ENCODE data around the gene C19orf53.

The C19orf53 gene

DNA sequence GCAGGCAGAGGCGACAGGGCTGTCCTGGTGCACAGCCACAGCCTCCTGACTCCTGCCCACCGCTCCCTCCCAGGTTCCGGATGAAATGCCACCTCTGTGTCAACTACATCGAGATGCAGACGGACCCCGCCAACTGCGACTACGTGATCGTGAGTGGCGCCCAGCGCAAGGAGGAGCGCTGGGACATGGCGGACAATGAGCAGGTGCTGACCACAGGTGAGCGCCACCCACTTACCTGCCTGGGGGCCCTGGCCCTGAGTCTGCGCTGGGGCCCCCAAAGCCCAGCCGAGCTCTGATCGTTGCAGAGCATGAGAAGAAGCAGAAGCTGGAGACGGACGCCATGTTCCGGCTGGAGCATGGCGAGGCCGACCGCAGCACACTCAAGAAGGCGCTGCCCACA, 15.5 kb upstream of the C19orf53 start:
- no peak overlapping the region for H3K27ac ChIP-seq
- TF ChIP-seq, protein P1, sequence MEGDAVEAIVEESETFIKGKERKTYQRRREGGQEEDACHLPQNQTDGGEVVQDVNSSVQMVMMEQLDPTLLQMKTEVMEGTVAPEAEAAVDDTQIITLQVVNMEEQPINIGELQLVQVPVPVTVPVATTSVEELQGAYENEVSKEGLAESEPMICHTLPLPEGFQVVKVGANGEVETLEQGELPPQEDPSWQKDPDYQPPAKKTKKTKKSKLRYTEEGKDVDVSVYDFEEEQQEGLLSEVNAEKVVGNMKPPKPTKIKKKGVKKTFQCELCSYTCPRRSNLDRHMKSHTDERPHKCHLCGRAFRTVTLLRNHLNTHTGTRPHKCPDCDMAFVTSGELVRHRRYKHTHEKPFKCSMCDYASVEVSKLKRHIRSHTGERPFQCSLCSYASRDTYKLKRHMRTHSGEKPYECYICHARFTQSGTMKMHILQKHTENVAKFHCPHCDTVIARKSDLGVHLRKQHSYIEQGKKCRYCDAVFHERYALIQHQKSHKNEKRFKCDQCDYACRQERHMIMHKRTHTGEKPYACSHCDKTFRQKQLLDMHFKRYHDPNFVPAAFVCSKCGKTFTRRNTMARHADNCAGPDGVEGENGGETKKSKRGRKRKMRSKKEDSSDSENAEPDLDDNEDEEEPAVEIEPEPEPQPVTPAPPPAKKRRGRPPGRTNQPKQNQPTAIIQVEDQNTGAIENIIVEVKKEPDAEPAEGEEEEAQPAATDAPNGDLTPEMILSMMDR (conservative IDR thresholded peaks at IDR 0.05; ENCODE audit: low read depth): no peak
- ChIA-PET CTCF (no interaction called here), POLR2A (ENCODE audit: low non-redundant PET) (no interaction called here)
- DNase-seq (ENCODE audit: low spot score): no peak

DNA sequence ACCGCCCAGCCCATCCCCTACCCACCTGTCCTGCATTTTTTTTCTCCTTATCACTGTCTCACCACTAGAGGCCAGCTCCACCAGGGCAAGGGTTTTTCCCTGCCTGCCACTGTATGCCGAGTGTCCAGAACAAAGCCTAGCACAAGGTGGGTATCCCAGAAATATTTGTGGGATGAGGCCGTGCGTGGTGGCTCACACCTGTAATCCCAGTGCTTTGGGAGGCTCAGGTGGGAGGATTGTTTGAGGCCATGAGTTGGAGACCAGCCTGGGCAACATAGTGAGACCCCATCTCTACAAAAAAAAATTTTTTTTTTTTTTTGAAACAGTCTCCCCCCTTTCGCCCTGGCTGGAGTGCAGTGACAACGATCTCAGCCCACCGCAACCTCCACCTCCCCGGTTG, 12.8 kb upstream of the C19orf53 start:
- POLR2A ChIA-PET (ENCODE audit: low non-redundant PET): no interaction called here
- TF ChIP-seq, protein P1 (conservative IDR thresholded peaks at IDR 0.05; ENCODE audit: low read depth): no peak
- peak overlapping the region; percentile 80 for H3K27ac ChIP-seq
- DNase-seq (ENCODE audit: low spot score): no peak
- CTCF ChIA-PET: interaction anchor here (0.6 kb wide), 1 partner anchor 173 kb away, joined by 3 read pairs; no protein-coding TSS in a partner anchor

DNA sequence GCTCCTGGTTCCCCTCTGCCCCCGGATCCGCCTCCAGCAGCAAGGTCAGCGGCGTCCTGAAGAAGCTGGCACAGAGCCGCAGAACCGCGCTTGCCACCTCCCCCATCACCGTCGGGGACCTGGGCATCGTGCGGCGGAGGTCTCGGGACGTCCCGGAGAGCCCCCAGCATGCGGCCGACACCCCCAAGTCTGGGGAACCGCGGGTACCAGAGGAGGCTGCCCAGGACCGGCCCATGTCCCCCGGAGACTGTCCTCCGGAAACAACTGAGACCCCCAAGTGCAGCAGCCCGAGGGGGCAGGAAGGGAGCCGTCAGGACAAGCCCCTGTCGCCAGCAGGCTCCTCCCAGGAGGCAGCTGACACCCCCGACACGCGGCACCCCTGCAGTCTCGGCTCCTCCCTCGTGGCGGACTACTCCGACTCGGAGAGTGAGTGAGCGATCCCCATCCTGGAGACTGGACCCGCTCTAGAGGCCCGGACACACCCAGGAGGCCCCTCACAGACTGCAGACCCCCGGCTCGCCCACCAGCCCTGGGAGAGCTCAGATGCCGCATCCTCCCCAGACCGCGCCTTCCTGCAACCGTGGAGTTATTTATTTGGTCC, 11.5 kb upstream of the C19orf53 start:
- TF ChIP-seq, protein P1 (conservative IDR thresholded peaks at IDR 0.05; ENCODE audit: low read depth): no peak
- peak overlapping the region; percentile 80 for H3K27ac ChIP-seq
- ChIA-PET CTCF (interaction anchor here (1.0 kb wide), 1 partner anchor 15 kb away, joined by 3 read pairs; a partner anchor contains a TSS), POLR2A (ENCODE audit: low non-redundant PET) (no interaction called here)
- DNase-seq (ENCODE audit: low spot score): no peak

DNA sequence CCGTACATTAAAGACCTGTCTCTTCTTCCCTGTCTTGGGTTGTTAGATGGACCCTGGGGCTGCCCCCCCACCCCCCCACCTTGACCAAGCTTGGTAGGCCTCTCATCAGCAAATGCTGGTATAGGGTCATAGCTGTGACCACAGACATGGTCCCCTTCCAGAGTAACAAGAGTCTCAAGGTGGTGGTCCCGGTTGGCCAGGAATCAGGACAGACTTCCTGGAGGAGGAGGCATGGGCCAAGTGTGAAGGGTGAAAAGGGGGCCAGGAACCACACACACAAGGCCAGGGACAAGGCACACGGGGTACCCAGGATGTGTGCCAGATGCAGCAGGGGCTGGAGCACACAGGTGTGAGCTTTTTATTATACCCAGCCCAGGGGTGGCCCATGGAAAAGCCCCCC, 11.0 kb upstream of the C19orf53 start:
- H3K27ac ChIP-seq: peak overlapping the region; percentile 80
- no peak for DNase-seq (ENCODE audit: low spot score)
- CTCF ChIA-PET: interaction anchor here (1.0 kb wide), 1 partner anchor 15 kb away, joined by 3 read pairs; a partner anchor contains a TSS
- TF ChIP-seq, protein P1 (conservative IDR thresholded peaks at IDR 0.05; ENCODE audit: low read depth): no peak
- POLR2A ChIA-PET (ENCODE audit: low non-redundant PET): no interaction called here

DNA sequence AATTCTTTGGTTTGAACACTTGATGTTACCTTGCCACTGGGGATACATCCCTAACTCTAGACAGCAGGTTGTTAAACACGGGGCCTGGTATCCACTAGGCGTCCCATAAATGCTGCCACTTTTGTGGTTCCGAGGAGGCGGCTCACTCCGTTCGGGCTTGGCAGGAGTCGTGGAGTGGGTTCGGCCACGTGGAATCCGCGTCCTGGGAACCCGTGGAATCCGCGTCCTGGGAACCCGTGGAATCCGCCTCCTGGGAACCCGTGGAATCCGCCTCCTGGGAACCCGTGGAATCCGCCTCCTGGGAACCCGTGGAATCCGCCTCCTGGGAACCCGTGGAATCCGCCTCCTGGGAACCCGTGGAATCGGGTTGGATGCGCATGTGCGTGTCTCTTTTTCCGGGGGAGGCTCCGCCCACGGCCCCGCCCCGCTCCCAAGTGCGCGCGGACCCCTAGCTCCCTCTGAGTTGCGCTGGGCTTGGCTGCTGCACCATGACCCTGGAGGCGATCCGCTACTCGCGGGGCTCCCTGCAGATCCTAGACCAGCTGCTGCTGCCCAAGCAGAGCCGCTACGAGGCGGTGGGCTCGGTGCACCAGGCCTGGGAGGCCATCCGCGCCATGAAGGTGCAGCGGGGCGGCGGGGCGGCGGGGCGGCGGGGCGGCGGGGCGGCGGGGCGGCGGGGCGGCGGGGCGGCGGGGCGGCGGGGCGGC, 10.0 kb upstream of the C19orf53 start, which contains the start of gene MRI1:
TSS of gene MRI1 (plus strand) at position 422 of the 707 bp plus-strand sequence. CDS start at position 489, 67 bp downstream.
- H3K27ac ChIP-seq: peak within 1 kb of the TSS; percentile 80
- CTCF ChIA-PET: interaction anchor here (1.6 kb wide), 1 partner anchor 13 kb away, joined by 4 read pairs; no protein-coding TSS in a partner anchor
- TF ChIP-seq, protein P1 (conservative IDR thresholded peaks at IDR 0.05; ENCODE audit: low read depth): no peak
- POLR2A ChIA-PET (ENCODE audit: low non-redundant PET): interaction anchor here (0.7 to 1.1 kb wide), 3 partner anchors 15 to 70 kb away, joined by 3 to 6 read pairs (median 5); a partner anchor contains a TSS
- DNase-seq (ENCODE audit: low spot score): peak; percentile 81

DNA sequence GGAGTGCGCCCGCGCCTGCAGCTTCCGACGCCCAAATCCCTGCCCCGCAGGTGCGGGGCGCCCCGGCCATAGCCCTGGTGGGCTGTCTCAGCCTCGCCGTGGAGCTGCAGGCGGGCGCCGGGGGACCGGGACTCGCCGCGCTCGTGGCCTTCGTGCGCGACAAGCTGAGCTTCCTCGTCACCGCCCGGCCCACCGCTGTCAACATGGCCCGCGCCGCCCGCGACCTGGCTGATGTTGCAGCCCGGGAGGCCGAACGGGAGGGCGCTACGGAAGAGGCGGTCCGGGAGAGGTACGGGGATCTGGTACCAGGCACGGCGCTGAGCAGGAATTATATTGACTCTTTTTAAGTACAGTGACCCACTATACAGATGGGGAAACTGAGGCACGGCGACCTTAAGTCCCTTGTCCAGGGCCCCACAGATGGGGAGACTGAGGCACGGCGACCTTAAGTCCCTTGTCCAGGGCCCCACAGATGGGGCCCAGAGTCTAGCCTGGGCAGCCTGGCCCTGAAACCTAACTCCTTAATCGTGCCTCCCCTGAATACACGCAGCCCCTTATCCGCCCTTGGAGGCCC, 9.3 kb upstream of the C19orf53 start:
- ChIA-PET POLR2A (ENCODE audit: low non-redundant PET) (interaction anchor here (0.5 to 1.1 kb wide), 4 partner anchors 16 to 69 kb away, joined by 3 to 6 read pairs (median 4); a partner anchor contains a TSS), CTCF (interaction anchor here (0.7 to 1.6 kb wide), 2 partner anchors 13 to 75 kb away, joined by 3 to 4 read pairs; no protein-coding TSS in a partner anchor)
- TF ChIP-seq, protein P1 (conservative IDR thresholded peaks at IDR 0.05; ENCODE audit: low read depth): no peak
- peak overlapping the region; percentile 80 for H3K27ac ChIP-seq
- DNase-seq (ENCODE audit: low spot score): no peak

All from RWPE1 (cell line).